ENCODE measurements around the gene PUS7. TPM values are rescaled to one million over a fixed set of nuclear protein-coding genes. Genes with fewer than 3 reads are reported as not detected.

PUS7 gene
- total and polyA plus RNA-seq, 2 of the 4 experiments (the other 2 are of a cell fraction), result 11.7 to 17.0 TPM

DNA sequence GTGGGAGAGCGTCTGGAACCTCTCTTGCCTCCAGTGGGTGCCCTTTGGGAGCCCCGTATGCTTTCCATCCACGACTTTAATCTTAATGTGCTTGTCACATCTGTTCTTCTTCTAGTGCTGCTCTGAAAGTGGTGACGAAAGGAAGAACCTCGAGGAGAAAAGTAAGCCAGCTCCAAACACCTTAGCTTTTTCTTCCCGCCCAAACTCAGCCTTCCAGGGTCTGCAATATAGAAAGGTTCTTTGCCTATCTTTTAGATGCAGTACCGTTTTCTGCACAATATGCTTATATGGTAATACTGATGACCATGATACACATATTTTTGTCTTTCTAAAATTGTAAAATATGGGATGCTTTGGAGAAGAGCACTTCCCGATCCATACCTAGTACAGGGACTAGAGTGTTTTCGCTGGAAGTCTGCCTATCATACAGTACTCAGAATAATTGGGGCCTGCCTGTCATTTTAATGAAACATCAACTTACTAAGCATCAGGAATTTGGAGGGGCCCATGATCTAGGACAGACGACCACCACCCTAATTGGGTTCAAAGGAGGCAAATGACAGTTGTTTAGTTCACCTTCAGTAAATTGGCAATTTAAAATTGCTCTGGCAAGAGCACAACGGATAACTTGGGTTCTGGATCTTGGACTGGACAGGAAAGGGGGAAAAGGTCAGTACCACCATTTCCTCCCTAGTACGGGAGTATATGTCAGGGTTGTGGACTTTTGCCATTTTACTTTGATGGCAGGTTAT lies 10.8 kb upstream of the PUS7 start:
- Histone ChIP-seq H3K9me3 (ENCODE audit: control insufficient read depth, insufficient read depth, low read length) (no peaks in the 10 kb centered on the region), H3K4me2 (ENCODE audit: low read depth, low read length) (peak overlapping the region; percentile 98), H2AK9ac (replicated peaks; ENCODE audit: low read depth, low read length, poor library complexity) (peak overlapping the region; percentile 63), H3K4me3 (ENCODE audit: insufficient read depth, low read depth, low read length) (peak overlapping the region; percentile 95), H2AFZ (replicated peaks; ENCODE audit: low read length, poor library complexity) (peak overlapping the region; percentile 96), H3K56ac (ENCODE audit: extremely low read depth, insufficient read depth, low read length) (peak overlapping the region; percentile 77; the same call in 1 of the 2 replicates), H3K36me3 (ENCODE audit: control insufficient read depth, insufficient read depth, low read length) (peaks cover 7% of the 10 kb centered on the region), H3K9me1 (ENCODE audit: insufficient read depth, low read length) (peaks cover 8% of the 10 kb centered on the region), H3K23ac (ENCODE audit: low read depth, low read length) (peak overlapping the region; percentile 87), H4K20me1 (ENCODE audit: insufficient read depth, low read length) (no peaks in the 10 kb centered on the region), H4K5ac (ENCODE audit: low read depth, low read length) (peak overlapping the region; percentile 96), H2BK120ac (ENCODE audit: low read depth, low read length) (no peak overlapping the region), H4K8ac (ENCODE audit: low read depth in 2 of 2, low read length in 2 of 2) (peak overlapping the region; percentile 73 to 90; a peak in 3 of 4 replicates), H2AK5ac (ENCODE audit: low read depth, low read length) (peak overlapping the region; percentile 85), H3K4me1 (ENCODE audit: control insufficient read depth, insufficient read depth, low read length) (peaks cover 2% of the 10 kb centered on the region; the same call in 1 of the 2 replicates), H2BK15ac (ENCODE audit: low read depth, low read length) (no peak overlapping the region), H2BK20ac (ENCODE audit: low read depth, low read length) (no peak overlapping the region), H3K18ac (ENCODE audit: low read depth, low read length) (no peak overlapping the region), H3K9ac (ENCODE audit: low read depth, low read length) (peak overlapping the region; percentile 99), H3K27ac (ENCODE audit: insufficient read depth, low read length) (peak overlapping the region; percentile 94), H3K14ac (replicated peaks; ENCODE audit: low read depth, low read length) (peak overlapping the region; percentile 90), H3K27me3 (ENCODE audit: control insufficient read depth, insufficient read depth, low read length) (no peaks in the 10 kb centered on the region), H3K79me1 (ENCODE audit: low read depth in 1 of 2, low read length in 2 of 2) (peaks cover 13 to 34% of the 10 kb centered on the region in 2 experiments), H3K4ac (ENCODE audit: low read depth, low read length) (peak overlapping the region; percentile 85), H4K91ac (ENCODE audit: insufficient read depth, low read depth, low read length) (no peak overlapping the region; the same call in 1 of the 2 replicates), H2BK5ac (ENCODE audit: low read depth, low read length, poor library complexity, severe bottlenecking) (peak overlapping the region; percentile 77)
- intact Hi-C loops (cut with micrococcal nuclease), result no loop called here
- TF ChIP-seq, protein P1, sequence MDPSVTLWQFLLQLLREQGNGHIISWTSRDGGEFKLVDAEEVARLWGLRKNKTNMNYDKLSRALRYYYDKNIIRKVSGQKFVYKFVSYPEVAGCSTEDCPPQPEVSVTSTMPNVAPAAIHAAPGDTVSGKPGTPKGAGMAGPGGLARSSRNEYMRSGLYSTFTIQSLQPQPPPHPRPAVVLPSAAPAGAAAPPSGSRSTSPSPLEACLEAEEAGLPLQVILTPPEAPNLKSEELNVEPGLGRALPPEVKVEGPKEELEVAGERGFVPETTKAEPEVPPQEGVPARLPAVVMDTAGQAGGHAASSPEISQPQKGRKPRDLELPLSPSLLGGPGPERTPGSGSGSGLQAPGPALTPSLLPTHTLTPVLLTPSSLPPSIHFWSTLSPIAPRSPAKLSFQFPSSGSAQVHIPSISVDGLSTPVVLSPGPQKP (IDR thresholded peaks at IDR 0.05; ENCODE audit: borderline replicate concordance, low read depth, low read length), result no peak
- TF ChIP-seq USF2 (IDR thresholded peaks at IDR 0.05; ENCODE audit: low read depth, low read length) (no peak), FOS (IDR thresholded peaks at IDR 0.05; ENCODE audit: low read depth, low read length) (no peak), POLR2A (IDR thresholded peaks at IDR 0.05; ENCODE audit: low read depth, low read length) (no peak), CTCF (conservative IDR thresholded peaks at IDR 0.05; ENCODE audit: low read depth, low read length) (no peak), RCOR1 (IDR thresholded peaks at IDR 0.05; ENCODE audit: insufficient replicate concordance, low read length) (no peak), NFE2L2 (IDR thresholded peaks at IDR 0.05; ENCODE audit: low read depth, low read length) (no peak)
- in situ Hi-C loops (cut with MboI; ENCODE audit: low sequenced_read_pairs), result no loop called here
- DNase-seq (no peak), ATAC-seq (ENCODE audit: low read depth) (no peak)
- ChIA-PET CTCF (no interaction called here), POLR2A (ENCODE audit: unreplicated experiment) (no interaction called here)
- WGBS, 2 experiments (ENCODE audit: extremely low coverage in 2 of 2, insufficient read length in 1 of 2), result no CpG with 5 or more reads among the region's 12 CpGs
- dilution Hi-C loops (cut with HindIII; ENCODE audit: low sequenced_read_pairs, unreplicated experiment), result no loop called here
- TSS peak; percentile 57 for BruUV-seq (replicated peaks)
